ENCODE data around the gene SPRTN.

Gene SPRTN

GRCh38 chr1:231363624-231364023, 25.5 kb downstream of the SPRTN start:
- Histone ChIP-seq H3K4me2 (ENCODE audit: low read length) (no peak overlapping the region), H3K36me3 (replicated peaks; ENCODE audit: low read depth, low read length) (peaks cover 36% of the 10 kb centered on the region), H3K4me1 (ENCODE audit: low read length) (no peaks in the 10 kb centered on the region), H4K20me1 (ENCODE audit: insufficient read depth, low read length) (peaks cover 27% of the 10 kb centered on the region; the same call in 1 of the 2 replicates), H3K9me3 (ENCODE audit: insufficient read depth, low read length) (no peaks in the 10 kb centered on the region), H3K4me3 (ENCODE audit: low read length) (no peak overlapping the region), H3K27me3 (ENCODE audit: low read depth, low read length) (no peaks in the 10 kb centered on the region), H3K27ac (ENCODE audit: low read length) (no peak overlapping the region), H3K9ac (ENCODE audit: low read length) (no peak overlapping the region), H2AFZ (ENCODE audit: low read depth, low read length) (no peak overlapping the region), H3K79me2 (ENCODE audit: low read length) (no peaks in the 10 kb centered on the region)
- TF ChIP-seq CTCF (IDR thresholded peaks at IDR 0.05; ENCODE audit: low read depth, low read length) (no peak), EZH2phosphoT487 (IDR thresholded peaks at IDR 0.05; ENCODE audit: low read depth) (no peak)

- Histone ChIP-seq H3K27me3 (ENCODE audit: low read depth, low read length) (no peaks in the 10 kb centered on the region), H3K4me3 (ENCODE audit: low read length) (no peak overlapping the region), H3K9me3 (ENCODE audit: insufficient read depth, low read length) (no peaks in the 10 kb centered on the region), H3K4me2 (ENCODE audit: low read length) (no peak overlapping the region), H2AFZ (ENCODE audit: low read depth, low read length) (no peak overlapping the region), H3K4me1 (ENCODE audit: low read length) (no peaks in the 10 kb centered on the region), H3K79me2 (ENCODE audit: low read length) (no peaks in the 10 kb centered on the region), H3K27ac (ENCODE audit: low read length) (no peak overlapping the region), H4K20me1 (ENCODE audit: insufficient read depth, low read length) (peaks cover 33% of the 10 kb centered on the region; the same call in 1 of the 2 replicates), H3K9ac (ENCODE audit: low read length) (no peak overlapping the region), H3K36me3 (replicated peaks; ENCODE audit: low read depth, low read length) (peaks cover 35% of the 10 kb centered on the region)
- TF ChIP-seq EZH2phosphoT487 (IDR thresholded peaks at IDR 0.05; ENCODE audit: low read depth) (no peak), CTCF (IDR thresholded peaks at IDR 0.05; ENCODE audit: low read depth, low read length) (no peak)
Measured at GRCh38 chr1:231364192-231364591, 26.1 kb downstream of the SPRTN start.

- no peak for TF ChIP-seq EZH2phosphoT487 (IDR thresholded peaks at IDR 0.05; ENCODE audit: low read depth)
- TF ChIP-seq CTCF (IDR thresholded peaks at IDR 0.05; ENCODE audit: low read depth, low read length) = no peak
- Histone ChIP-seq H3K27me3 (ENCODE audit: low read depth, low read length) (no peaks in the 10 kb centered on the region), H3K27ac (ENCODE audit: low read length) (no peak overlapping the region), H3K9ac (ENCODE audit: low read length) (no peak overlapping the region), H3K36me3 (replicated peaks; ENCODE audit: low read depth, low read length) (peaks cover 25% of the 10 kb centered on the region), H4K20me1 (ENCODE audit: insufficient read depth, low read length) (peaks cover 48% of the 10 kb centered on the region), H3K79me2 (ENCODE audit: low read length) (0 out of 2 replicates have a peak, but pooled peaks cover under 1% of the 10 kb centered on the region), H3K4me1 (ENCODE audit: low read length) (no peaks in the 10 kb centered on the region), H3K4me3 (ENCODE audit: low read length) (no peak overlapping the region), H3K9me3 (ENCODE audit: insufficient read depth, low read length) (no peaks in the 10 kb centered on the region), H2AFZ (ENCODE audit: low read depth, low read length) (no peak overlapping the region), H3K4me2 (ENCODE audit: low read length) (no peak overlapping the region)
Measured at GRCh38 chr1:231369282-231369681, 31.2 kb downstream of the SPRTN start.

GRCh38 chr1:231372501-231372900, 34.4 kb downstream of the SPRTN start:
- H3K4me3 ChIP-seq (ENCODE audit: low read length) = no peak overlapping the region
- H3K4me1 ChIP-seq (ENCODE audit: low read length) = no peaks in the 10 kb centered on the region
- H3K27ac ChIP-seq (ENCODE audit: low read length) = no peak overlapping the region
- peaks cover 67% of the 10 kb centered on the region for H4K20me1 ChIP-seq (ENCODE audit: insufficient read depth, low read length)
- peaks cover 23% of the 10 kb centered on the region for H3K79me2 ChIP-seq (ENCODE audit: low read length)
- H3K9ac ChIP-seq (ENCODE audit: low read length) = no peak overlapping the region
- no peak overlapping the region for H2AFZ ChIP-seq (ENCODE audit: low read depth, low read length)
- H3K36me3 ChIP-seq (replicated peaks; ENCODE audit: low read depth, low read length) = peaks cover 6% of the 10 kb centered on the region
- no peak overlapping the region for H3K4me2 ChIP-seq (ENCODE audit: low read length)
- H3K9me3 ChIP-seq (ENCODE audit: insufficient read depth, low read length) = no peaks in the 10 kb centered on the region
- TF ChIP-seq EZH2phosphoT487 (IDR thresholded peaks at IDR 0.05; ENCODE audit: low read depth) = no peak
- TF ChIP-seq CTCF (IDR thresholded peaks at IDR 0.05; ENCODE audit: low read depth, low read length) = no peak
- H3K27me3 ChIP-seq (ENCODE audit: low read depth, low read length) = no peaks in the 10 kb centered on the region

All from OCI-LY3 (cell line).